Heart left ventricle (tissue), 16 donors: Measurements from ENCODE around the gene TLX2. TPM values are rescaled to one million over a fixed set of nuclear protein-coding genes. Genes with fewer than 3 reads are reported as not detected.

Experiments used
- ATAC-seq, 4 donors: fragments of 200-7000 bp; cut with Tn5 transposase; one replicate each; pipeline ENCODE4 v1.9.1; 2020 to 2022; ENCODE audit warnings: moderate library complexity in 4 of 4, mild to moderate bottlenecking in 3 of 4, moderate number of reproducible peaks in 1 of 4
- DNase-seq, 5 donors: peaks; one replicate each; pipeline ENCODE4 v3.0.0-alpha.2; 2020
- H3K27ac ChIP-seq, 12 donors: fragments of 200-600 bp; sonication (generic) in 4 of 12; one replicate each; pipeline versions ENCODE4 v1.5.0 to v1.8.0; 2016 to 2022; ENCODE audit warnings: mild to moderate bottlenecking in 2 of 12
- H3K27me3 ChIP-seq, 9 donors: fragments of 200-600 bp; sonication (generic) in 2 of 9; one replicate each; pipeline versions ENCODE4 v1.5.1 to v1.8.0; 2016 to 2022; ENCODE audit warnings: mild to moderate bottlenecking in 3 of 9
- H3K36me3 ChIP-seq, 9 donors: fragments of 200-600 bp; sonication (generic) in 2 of 9; one replicate each; pipeline versions ENCODE4 v1.5.0 to v1.8.0; 2018 to 2022; ENCODE audit warnings: mild to moderate bottlenecking in 2 of 9
- H3K4me1 ChIP-seq, 12 donors: fragments of 200-600 bp; sonication (generic) in 4 of 12; one replicate each; pipeline versions ENCODE4 v1.5.0 to v1.8.0; 2016 to 2022; ENCODE audit warnings: mild to moderate bottlenecking in 3 of 12
- H3K4me3 ChIP-seq, 12 donors: fragments of 200-600 bp; sonication (generic) in 4 of 12; one replicate each; pipeline versions ENCODE4 v1.5.0 to v1.8.0; 2017 to 2022; ENCODE audit warnings: mild to moderate bottlenecking in 9 of 12, moderate library complexity in 4 of 12
- H3K9me3 ChIP-seq, 12 donors: fragments of 200-600 bp; sonication (generic) in 4 of 12; one replicate each; pipeline versions ENCODE4 v1.5.0 to v1.8.0; 2016 to 2022; ENCODE audit warnings: mild to moderate bottlenecking in 1 of 12
- POLR2A ChIP-seq, 2 donors: fragments of 450-650 bp; IDR thresholded peaks; one replicate each; pipeline ENCODE4 v1.6.1; 2017; ENCODE audit warnings: antibody characterized with exemption in 2 of 2, mild to moderate bottlenecking in 2 of 2, moderate library complexity in 2 of 2
- WGBS, 4 donors: extraction: QIAGEN DNeasy Blood & Tissue Kit in 2 of 4; methylation state at CpG; one replicate each; pipeline versions ENCODE4 v1.1.5 to v1.1.7; 2013 to 2018; 5-methylcytosine and 5-hydroxymethylcytosine counted together
- intact Hi-C, 10 donors: fragments of 100-400 bp; cut with DNase I; formaldehyde crosslinking; loops; one replicate each; pipeline versions ENCODE4 v1.11.1 to v1.14.2; 2022
- polyA plus RNA-seq, 2 donors: library from polyadenylated mRNA; stranded (reverse); fragments of 200-250 nt; gene quantifications; one replicate each; pipeline ENCODE4 v1.2.3, GENCODE V29; 2013
- total RNA-seq, 9 donors: library from RNA; depleted of rRNA in 2 of 9; stranded (reverse); fragments of >200 nt in 2 of 9; fragmentation: NEBNext Ultra II Directional in 3 of 9; extraction: Animal tissue kit (Norgen Biotek cat#: 25700) in 3 of 9; gene quantifications; one replicate each; pipeline versions ENCODE4 v1.1.0 to v1.2.4, GENCODE V29; 2016 to 2023
- TF ChIP-seq, protein P1 (sequence below), 12 donors: fragments of 200-600 bp; sonication (generic) in 4 of 12; IDR thresholded peaks; one replicate each; pipeline versions ENCODE4 v1.5.0 to v1.8.0; 2018 to 2022; ENCODE audit warnings: antibody characterized with exemption in 12 of 12, mild to moderate bottlenecking in 5 of 12
- donor health status: ischemic (EF 13 %, LVEDD 7.1; RV severe dilation, severe dysfunction).
- donor health status: healthy with polysubstance abuse.
- donor health status: DM: no; HTN: yes; CAD: no.
- donor health status: DM: no; HTN: no; CAD: no.
- donor health status: ischemic (EF 25% LVEDD 6.9; RV normal size, moderate dysfunction).
- donor health status: ischemic (EF 25% LVEDD 5.7; RV mildly dilated, moderate dysfunction).
- donor health status: healthy.
- donor health status: DM: yes; HTN: yes; CAD: no.
- donor health status: ischemic (EF 35%, LVEDD 5.7; RV mildly dilated, moderate dysfunction).
- donor health status: nonischemic (EF 11% LVEDD 7.7; RV severe dilation, severe dysfunction).
- donor health status: DM: yes; HTN: yes; CAD: no.
- donor health status: PGD.
- donor health status: ischemic (EF 29% LVEDD 5.4; RV normal size, mild dysfunction).
- donor health status: nonischemic (EF 23%, LVEDD 6.1; RV moderate dilation, normal function).

Gene TLX2
- total and polyA plus RNA-seq, 11 donors, result not detected

DNA sequence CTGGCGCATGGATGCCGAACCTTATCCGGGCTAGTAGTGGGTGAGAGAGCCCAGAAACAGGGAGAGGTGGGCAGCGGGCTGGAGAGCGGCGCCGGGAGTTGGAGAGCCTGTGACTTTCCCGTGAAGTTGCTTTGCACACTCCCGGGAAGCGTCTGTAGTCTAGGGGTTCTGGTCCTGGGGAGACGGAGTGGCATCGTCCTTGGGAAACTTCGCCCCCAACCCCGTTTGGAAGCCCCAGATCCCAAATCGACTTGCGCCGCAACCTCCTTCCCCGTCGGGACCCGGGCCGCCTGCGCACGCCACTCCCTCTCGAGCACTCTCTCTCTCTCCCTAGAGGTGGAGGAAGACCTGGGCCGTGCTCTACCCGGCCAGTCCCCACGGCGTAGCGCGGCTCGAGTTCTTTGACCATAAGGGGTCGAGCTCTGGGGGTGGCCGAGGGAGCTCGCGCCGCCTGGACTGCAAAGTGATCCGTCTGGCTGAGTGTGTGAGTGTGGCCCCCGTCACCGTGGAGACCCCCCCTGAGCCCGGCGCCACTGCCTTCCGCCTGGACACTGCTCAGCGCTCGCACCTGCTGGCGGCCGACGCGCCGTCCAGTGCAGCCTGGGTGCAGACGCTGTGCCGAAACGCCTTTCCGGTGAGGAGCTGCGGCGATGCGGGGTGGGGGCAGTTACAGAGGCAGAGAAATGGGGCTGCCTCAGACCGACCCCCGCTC is 40.7 kb downstream of the TLX2 start:
- DNase-seq, result peak; percentile 42 to 80 (median 50)
- H3K4me1 ChIP-seq, result peaks cover 0 to 31% (median 12%) of the 10 kb centered on the region in 12 donors
- WGBS, 4 donors, result 1 to 5% (median 4%) methylated on average over 16 to 58 of the region's 58 CpGs
- H3K27me3 ChIP-seq, result peaks cover 0 to 4% (median 0%) of the 10 kb centered on the region in 9 donors
- TF ChIP-seq POLR2A (IDR thresholded peaks at IDR 0.05), result no peak
- TF ChIP-seq, protein P1, sequence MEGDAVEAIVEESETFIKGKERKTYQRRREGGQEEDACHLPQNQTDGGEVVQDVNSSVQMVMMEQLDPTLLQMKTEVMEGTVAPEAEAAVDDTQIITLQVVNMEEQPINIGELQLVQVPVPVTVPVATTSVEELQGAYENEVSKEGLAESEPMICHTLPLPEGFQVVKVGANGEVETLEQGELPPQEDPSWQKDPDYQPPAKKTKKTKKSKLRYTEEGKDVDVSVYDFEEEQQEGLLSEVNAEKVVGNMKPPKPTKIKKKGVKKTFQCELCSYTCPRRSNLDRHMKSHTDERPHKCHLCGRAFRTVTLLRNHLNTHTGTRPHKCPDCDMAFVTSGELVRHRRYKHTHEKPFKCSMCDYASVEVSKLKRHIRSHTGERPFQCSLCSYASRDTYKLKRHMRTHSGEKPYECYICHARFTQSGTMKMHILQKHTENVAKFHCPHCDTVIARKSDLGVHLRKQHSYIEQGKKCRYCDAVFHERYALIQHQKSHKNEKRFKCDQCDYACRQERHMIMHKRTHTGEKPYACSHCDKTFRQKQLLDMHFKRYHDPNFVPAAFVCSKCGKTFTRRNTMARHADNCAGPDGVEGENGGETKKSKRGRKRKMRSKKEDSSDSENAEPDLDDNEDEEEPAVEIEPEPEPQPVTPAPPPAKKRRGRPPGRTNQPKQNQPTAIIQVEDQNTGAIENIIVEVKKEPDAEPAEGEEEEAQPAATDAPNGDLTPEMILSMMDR (IDR thresholded peaks at IDR 0.05), result no peak
- H3K36me3 ChIP-seq, result peaks cover 0 to 14% (median 0%) of the 10 kb centered on the region in 9 donors
- peak overlapping the region; percentile 57 to 87 (median 72) for H3K4me3 ChIP-seq
- peak in 3 of 4 donors; percentile 37 to 43 (median 43) for ATAC-seq
- no peaks in the 10 kb centered on the region for H3K9me3 ChIP-seq
- intact Hi-C loops, result loop anchor here in 2 of 10 donors (1.0 to 2.0 kb wide), 2 partner anchors 26 to 48 kb away; partner anchors contain the start of genes AUP1 (in 1 of the 2), HTRA2 (in 1 of the 2) and PCGF1 (in 1 of the 2)
- peak overlapping the region; percentile 51 to 95 (median 86) for H3K27ac ChIP-seq

DNA sequence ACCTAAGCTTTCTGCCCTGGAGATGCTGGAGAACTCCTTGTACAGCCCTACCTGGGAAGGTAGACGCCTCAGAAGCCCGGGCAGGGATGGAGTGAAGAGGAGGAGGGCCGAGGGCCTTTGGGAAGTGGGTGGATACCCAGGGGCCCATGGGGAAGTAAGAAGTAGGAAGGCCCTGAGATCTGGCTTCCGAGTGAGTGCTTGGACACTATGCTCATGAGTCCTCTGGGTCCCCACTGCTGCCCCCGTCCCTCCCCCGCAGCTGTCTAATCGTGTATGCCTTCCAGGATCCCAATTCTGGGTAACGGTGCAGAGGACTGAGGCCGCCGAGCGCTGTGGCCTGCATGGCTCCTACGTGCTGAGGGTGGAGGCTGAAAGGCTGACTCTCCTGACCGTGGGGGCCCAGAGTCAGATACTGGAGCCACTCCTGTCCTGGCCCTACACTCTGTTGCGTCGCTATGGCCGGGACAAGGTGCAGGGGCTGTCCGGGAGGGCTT is 41.4 kb downstream of the TLX2 start:
- Histone ChIP-seq H3K9me3 (no peaks in the 10 kb centered on the region), H3K4me1 (peaks cover 0 to 31% (median 12%) of the 10 kb centered on the region in 12 donors), H3K27ac (peak overlapping the region in 10 of 12 donors; percentile 79 to 95 (median 89)), H3K4me3 (peak overlapping the region; percentile 57 to 87 (median 72)), H3K36me3 (peaks cover 0 to 14% (median 0%) of the 10 kb centered on the region in 9 donors), H3K27me3 (peaks cover 0 to 4% (median 0%) of the 10 kb centered on the region in 9 donors)
- 67 to 85% (median 74%) methylated on average over 14 to 17 of the region's 17 CpGs for WGBS, 4 donors
- ATAC-seq (peak in 1 of 4 donors; percentile 16), DNase-seq (peak in 1 of 5 donors; percentile 56)
- TF ChIP-seq, protein P1 (IDR thresholded peaks at IDR 0.05), result no peak
- intact Hi-C loops, result loop anchor here in 1 of 10 donors (2.0 kb wide), 1 partner anchor 49 kb away; the partner anchor contains the start of gene PCGF1

DNA sequence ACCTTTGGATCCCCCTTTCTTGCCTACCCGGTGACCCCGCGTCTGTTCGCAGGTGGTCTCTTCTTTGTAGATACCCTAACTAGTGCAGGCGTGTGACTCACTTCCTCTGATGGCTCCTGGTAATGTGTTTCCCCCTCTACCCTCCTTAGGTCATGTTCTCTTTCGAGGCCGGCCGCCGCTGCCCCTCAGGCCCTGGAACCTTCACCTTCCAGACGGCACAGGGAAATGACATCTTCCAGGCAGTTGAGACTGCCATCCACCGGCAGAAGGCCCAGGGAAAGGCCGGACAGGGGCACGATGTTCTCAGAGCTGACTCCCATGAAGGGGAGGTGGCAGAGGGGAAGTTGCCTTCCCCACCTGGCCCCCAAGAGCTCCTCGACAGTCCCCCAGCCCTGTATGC is 41.9 kb downstream of the TLX2 start:
- Histone ChIP-seq H3K4me3 (peak overlapping the region in 5 of 12 donors; percentile 67 to 83 (median 75)), H3K4me1 (peaks cover 0 to 31% (median 12%) of the 10 kb centered on the region in 12 donors), H3K36me3 (peaks cover 0 to 14% (median 0%) of the 10 kb centered on the region in 9 donors), H3K27ac (peak overlapping the region in 2 of 12 donors; percentile 92), H3K9me3 (no peaks in the 10 kb centered on the region), H3K27me3 (peaks cover 0 to 4% (median 0%) of the 10 kb centered on the region in 9 donors)
- TF ChIP-seq, protein P1 (IDR thresholded peaks at IDR 0.05), result no peak
- TF ChIP-seq POLR2A (IDR thresholded peaks at IDR 0.05), result no peak
- DNase-seq (no peak), ATAC-seq (no peak)
- intact Hi-C loops, result no loop called here
- WGBS, 4 donors, result 81 to 93% (median 91%) methylated on average over 13 to 14 of the region's 14 CpGs

DNA sequence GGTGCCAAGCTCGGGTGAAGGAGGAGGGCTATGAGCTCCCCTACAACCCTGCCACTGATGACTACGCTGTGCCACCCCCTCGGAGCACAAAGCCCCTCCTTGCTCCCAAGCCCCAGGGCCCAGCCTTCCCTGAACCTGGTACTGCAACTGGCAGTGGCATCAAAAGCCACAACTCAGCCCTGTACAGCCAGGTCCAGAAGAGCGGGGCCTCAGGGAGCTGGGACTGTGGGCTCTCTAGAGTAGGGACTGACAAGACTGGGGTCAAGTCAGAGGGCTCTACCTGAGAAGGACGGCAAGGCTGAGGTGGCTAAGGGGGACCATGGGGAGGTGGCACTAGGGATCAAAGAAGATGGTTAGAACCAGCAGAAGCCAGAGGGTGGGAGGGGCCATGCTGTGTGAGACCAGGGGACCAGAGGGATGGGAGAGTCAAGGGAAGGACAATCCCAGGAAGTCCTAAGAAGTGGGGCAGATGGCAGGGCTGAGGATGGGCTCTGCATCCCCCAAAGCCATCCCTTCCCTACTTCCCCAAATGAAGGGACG is 42.7 kb downstream of the TLX2 start:
- Histone ChIP-seq H3K4me1 (peaks cover 0 to 31% (median 12%) of the 10 kb centered on the region in 12 donors), H3K27me3 (peaks cover 0 to 4% (median 0%) of the 10 kb centered on the region in 9 donors), H3K4me3 (no peak overlapping the region), H3K9me3 (no peaks in the 10 kb centered on the region), H3K36me3 (peaks cover 0 to 14% (median 0%) of the 10 kb centered on the region in 9 donors), H3K27ac (no peak overlapping the region)
- TF ChIP-seq, protein P1 (IDR thresholded peaks at IDR 0.05), result no peak
- TF ChIP-seq POLR2A (IDR thresholded peaks at IDR 0.05), result no peak
- no peak for ATAC-seq
- no peak for DNase-seq
- WGBS, 4 donors, result 82 to 97% (median 91%) methylated on average over 6 of the region's 6 CpGs
- intact Hi-C loops, result no loop called here
